Adipocyte (in vitro differentiated cells): ENCODE results near the gene GSC2.
A peak's percentile ranks its signal among the peaks of the same experiment; 100 is the strongest.

ENCODE experiments used
- DNase-seq: peaks from one replicate; pipeline ENCODE4 v3.0.0-alpha.2; 2015; ENCODE audit warnings: low read depth
- H3K27me3 ChIP-seq: replicated peaks from 2 replicates; pipeline ENCODE4 v1.7.0; 2013; ENCODE audit warnings: mild to moderate bottlenecking, low read length, moderate library complexity; ENCODE audit not compliant: control insufficient read depth, insufficient read depth
- H3K36me3 ChIP-seq: 2 replicates; pipeline ENCODE4 v1.7.0; 2013; ENCODE audit warnings: low read length, mild to moderate bottlenecking, moderate library complexity; ENCODE audit not compliant: control insufficient read depth, insufficient read depth, severe bottlenecking
- H3K4me1 ChIP-seq: 2 replicates; pipeline ENCODE4 v1.7.0; 2013; ENCODE audit warnings: mild to moderate bottlenecking, low read length, moderate library complexity; ENCODE audit not compliant: control insufficient read depth, insufficient read depth
- H3K4me3 ChIP-seq: 2 replicates; pipeline ENCODE4 v1.7.0; 2013; ENCODE audit warnings: mild to moderate bottlenecking, low read length, moderate library complexity
- H3K9ac ChIP-seq: 2 replicates; pipeline ENCODE4 v1.7.0; 2013; ENCODE audit warnings: mild to moderate bottlenecking, low read length, moderate library complexity
- H3K9me3 ChIP-seq: 2 replicates; pipeline ENCODE4 v1.7.0; 2013; ENCODE audit warnings: mild to moderate bottlenecking, low read length, moderate library complexity; ENCODE audit not compliant: control insufficient read depth

Gene GSC2

DNA sequence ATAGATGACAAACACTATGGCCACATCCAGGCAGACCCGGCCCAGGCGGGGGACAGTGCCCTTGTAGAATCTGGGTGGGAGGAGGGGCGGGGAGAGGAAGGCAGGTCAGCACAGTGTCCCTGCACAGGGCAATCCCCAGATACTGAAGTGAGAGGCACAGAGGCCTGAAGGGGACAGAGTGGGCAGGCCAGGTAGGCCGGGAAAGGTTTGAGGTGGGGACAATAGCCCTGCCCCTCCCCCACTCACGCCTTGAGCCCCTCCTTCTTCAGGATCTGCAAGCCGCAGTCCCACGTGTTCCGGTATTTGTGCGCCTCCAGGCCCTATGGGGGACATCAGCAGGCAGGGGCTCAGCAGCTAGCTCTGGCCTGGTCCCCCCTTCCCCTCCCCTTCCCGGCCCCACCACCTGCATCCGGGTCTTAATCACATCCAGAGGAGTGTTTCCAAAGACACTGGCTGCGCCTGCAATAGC is 26.1 kb upstream of the GSC2 start:
- H3K4me3 ChIP-seq: peak overlapping the region; percentile 85
- H3K9me3 ChIP-seq: no peaks in the 10 kb centered on the region
- peak overlapping the region; percentile 92 for H3K9ac ChIP-seq
- H3K27me3 ChIP-seq: no peaks in the 10 kb centered on the region
- peak; percentile 4 for DNase-seq
- peaks cover 22% of the 10 kb centered on the region for H3K36me3 ChIP-seq
- H3K4me1 ChIP-seq: peaks cover 59% of the 10 kb centered on the region

DNA sequence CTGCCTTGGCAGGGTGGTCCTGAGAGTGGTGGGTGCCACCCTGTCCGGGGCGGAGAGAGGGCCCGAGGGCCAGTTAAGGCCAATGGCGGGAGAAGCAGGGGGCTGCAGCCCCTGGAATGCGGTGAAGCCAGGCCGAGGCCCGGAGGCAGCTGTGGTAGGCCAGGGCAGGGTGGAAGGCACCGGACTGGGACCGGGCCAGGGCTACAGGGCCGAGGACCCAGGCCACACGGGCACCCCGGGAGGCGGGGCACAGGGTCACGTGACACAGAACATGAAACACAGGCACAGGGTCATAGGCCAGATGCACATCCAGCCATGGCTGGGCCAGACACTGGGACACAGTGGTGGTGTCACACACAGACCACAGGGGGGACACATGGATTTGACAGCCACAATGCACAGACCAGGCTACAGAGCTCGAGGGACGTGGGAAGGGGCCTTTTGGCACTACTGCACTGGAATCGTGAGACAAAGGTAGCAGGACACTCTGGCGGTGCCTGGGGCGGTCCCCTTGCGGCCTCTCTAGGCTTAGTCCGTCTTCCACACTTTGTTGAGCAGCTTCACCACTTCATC is 25.6 kb upstream of the GSC2 start:
- no peak for DNase-seq
- Histone ChIP-seq H3K27me3 (no peaks in the 10 kb centered on the region), H3K9me3 (no peaks in the 10 kb centered on the region), H3K36me3 (peaks cover 17% of the 10 kb centered on the region), H3K4me1 (peaks cover 63% of the 10 kb centered on the region), H3K4me3 (peak overlapping the region; percentile 85), H3K9ac (peak overlapping the region; percentile 62)

DNA sequence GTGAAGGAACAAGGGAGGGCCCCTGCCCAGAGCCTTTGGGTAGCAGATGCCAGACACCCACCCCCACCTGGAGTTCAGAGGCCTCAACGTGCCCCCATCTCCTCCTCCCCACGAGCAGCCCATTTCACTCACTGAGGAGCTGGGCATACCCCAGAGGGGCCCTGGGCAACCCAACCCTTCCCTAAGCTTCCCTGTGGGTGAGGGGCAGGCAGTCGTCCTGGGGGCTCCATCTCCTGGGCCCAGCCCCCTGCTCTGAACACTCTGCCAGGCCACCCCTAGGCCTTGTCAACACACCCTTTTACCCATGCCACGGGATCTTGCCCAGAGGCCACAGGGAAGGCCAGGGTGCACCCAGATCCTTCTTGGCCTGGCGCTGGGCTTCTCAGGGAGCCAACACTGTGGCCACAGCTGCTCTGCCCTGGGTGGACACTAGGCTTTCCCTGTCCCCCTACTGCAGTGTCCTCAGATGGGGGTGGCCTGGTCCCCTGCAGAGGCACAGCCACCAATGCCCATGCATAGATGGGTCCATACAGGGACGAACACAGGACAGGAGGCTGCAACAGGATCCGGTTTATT is 25.0 kb upstream of the GSC2 start:
- H3K36me3 ChIP-seq: peaks cover 17% of the 10 kb centered on the region
- peak overlapping the region; percentile 62 for H3K9ac ChIP-seq
- peak overlapping the region; percentile 7 for H3K4me3 ChIP-seq
- no peaks in the 10 kb centered on the region for H3K9me3 ChIP-seq
- no peaks in the 10 kb centered on the region for H3K27me3 ChIP-seq
- DNase-seq: no peak
- peaks cover 68% of the 10 kb centered on the region for H3K4me1 ChIP-seq

DNA sequence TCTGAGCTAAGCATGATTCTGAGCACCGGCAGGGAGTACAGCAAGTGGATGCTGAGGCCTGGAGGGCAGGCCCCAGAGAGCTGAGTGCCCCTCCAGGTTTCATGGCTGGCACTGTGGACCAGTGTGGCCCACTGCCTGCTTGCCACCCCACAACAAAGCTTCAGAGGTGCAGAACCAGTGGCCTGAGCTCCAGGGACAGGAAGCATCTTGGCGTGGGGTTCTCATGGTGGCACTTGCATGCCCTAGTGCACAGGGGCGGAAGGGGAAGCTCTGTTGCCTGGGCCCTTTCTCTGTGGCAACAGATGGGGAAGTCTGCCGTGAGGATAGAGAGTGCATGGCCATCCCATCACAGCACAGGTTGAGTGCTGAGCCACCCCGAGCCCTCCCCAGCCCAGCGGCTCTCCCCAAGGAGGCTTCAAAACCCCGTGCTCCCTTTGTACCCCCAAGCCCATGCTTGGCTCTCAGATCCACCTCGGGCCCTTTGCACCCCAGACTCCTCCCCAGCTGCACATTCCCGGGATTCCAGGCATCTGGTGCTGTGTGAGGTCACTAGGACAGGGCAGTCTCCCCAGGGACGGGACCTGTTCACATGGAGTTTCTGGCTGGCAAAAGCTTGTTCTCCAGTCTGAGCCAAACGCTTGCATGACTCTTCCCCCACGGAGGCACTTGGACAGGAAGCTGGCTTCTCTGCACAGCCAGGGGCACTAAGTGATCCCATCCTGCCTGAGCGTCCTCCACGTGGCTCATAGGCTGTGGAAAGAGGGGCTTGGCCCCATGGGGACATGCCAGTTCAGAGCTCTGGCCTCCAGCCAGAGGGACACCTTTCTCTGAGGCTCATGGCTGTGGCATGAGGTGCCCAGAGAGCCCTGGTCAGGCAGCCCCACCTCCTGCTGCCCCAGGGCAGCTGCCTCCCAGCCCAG is 24.3 kb upstream of the GSC2 start:
- peak; percentile 56 for DNase-seq
- Histone ChIP-seq H3K27me3 (no peaks in the 10 kb centered on the region), H3K9me3 (no peaks in the 10 kb centered on the region), H3K4me3 (peak overlapping the region; percentile 7), H3K9ac (peak overlapping the region; percentile 98), H3K36me3 (peaks cover 17% of the 10 kb centered on the region), H3K4me1 (peaks cover 63% of the 10 kb centered on the region)

DNA sequence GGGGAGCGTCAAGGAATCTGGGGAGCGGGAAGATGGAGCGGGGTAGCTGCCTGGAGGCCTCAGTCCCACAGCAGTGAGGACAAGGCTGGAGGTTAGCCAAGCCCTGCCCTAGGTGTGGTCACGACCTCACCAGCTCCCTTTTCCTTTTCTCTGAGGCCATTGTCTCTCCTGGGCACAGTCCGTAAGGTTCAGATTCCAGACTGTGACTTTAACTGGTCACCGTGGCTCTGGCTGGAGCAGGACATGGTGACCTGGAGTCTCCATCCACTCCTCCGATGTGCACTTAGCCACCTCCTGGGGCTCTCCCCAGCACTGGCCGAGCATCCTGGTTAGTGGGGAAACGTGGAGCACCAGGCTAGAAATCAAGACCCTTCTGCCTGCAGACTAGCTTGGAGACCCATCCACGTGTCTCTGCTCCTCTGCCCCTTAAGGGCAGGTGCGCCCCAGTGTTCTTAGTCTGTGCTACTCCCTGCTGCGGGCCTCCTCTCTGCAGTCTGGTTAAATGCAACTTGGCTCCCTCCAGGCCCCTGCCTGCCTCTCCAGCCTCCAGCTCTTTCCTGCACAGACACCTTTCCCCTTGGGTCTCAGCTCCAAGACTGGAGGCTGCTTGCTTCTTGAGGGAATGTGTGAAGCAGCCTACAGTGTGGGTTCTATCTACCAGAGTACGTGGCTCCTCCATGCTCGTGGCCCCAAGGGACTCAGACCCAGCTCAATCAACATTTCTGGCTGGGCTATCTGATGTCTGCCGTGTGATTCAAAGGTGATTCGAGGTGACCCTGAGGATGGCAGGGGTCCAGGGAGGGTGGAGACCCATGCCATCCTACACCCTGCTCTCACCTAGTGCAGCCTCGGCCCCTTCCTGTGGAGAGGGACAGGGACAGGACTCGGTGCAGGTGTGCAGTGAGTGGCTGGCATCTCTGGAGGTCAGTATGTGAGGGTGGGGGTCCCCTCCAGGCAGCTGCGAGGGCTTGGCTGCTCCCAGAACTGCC is 23.2 kb upstream of the GSC2 start:
- H3K9me3 ChIP-seq: no peaks in the 10 kb centered on the region
- H3K9ac ChIP-seq: peak overlapping the region; percentile 98
- peaks cover 17% of the 10 kb centered on the region for H3K36me3 ChIP-seq
- DNase-seq: peak; percentile 7
- H3K4me1 ChIP-seq: peaks cover 60% of the 10 kb centered on the region
- peak overlapping the region; percentile 95 for H3K4me3 ChIP-seq
- peaks cover 8% of the 10 kb centered on the region for H3K27me3 ChIP-seq

DNA sequence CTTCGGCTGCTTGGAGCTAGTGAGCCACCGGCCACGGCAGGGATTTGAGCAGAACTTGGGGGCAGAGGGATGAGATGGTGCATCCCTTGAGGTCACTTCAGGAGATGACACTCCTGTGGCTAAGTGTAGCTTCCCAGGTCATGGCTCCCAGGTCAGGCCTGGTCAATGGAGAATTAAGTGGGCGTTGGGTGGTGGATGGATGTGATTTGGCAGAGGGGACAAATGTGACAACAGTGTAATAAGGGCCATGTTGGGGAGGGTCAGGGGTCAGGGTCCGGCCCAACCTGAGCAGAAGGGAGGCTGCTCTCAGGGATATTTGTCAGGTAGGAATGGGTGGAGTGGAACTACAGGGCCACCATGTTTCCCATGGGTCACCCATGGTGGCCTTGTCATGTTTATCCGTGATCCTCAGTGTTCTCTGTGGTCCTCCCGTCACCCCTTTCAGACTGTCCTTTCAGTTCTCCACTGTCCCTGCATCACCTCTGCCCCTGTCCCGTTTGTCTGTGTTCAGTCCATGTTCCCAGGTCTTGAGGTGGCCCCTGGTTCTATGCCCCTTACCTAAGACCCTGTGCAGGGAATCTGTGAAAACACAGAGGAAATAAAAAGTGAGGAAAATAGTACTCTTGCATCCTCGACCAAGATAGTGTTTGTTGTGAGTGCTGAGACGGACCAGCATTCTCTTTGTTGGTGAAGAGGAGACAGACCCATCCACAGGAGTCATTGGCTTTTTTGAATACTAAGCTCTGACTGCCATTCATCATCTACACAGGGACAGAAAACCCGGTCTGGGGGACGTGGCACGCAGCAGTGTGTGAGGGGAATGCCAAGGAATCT is 22.3 kb upstream of the GSC2 start:
- no peak for DNase-seq
- Histone ChIP-seq H3K9me3 (no peaks in the 10 kb centered on the region), H3K27me3 (peaks cover 17% of the 10 kb centered on the region), H3K4me3 (peak overlapping the region; percentile 95), H3K9ac (peak overlapping the region; percentile 98), H3K4me1 (peaks cover 60% of the 10 kb centered on the region), H3K36me3 (peaks cover 17% of the 10 kb centered on the region)

DNA sequence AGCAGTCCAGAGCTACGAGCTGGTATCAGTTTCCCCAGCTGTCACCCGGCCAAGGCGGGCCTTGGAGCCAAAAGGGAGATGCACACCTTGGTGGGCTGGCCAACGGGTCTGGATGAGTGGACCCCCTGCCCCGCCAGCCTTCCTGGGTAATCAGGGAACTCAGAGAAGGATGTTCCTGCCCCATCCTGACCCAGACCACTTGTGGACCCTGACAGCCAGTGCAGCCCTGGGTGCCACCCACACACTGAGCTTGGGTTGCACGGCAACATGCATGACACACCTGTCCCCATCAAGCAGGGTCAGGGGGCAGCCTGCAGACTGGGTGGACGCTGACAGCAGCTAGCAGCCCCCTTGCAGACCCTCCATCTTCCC is 19.8 kb upstream of the GSC2 start:
- no peaks in the 10 kb centered on the region for H3K9me3 ChIP-seq
- H3K4me3 ChIP-seq: peak overlapping the region; percentile 49
- H3K4me1 ChIP-seq: peaks cover 36% of the 10 kb centered on the region
- peak overlapping the region; percentile 71 for H3K9ac ChIP-seq
- DNase-seq: no peak
- H3K27me3 ChIP-seq: peaks cover 25% of the 10 kb centered on the region
- H3K36me3 ChIP-seq: no peaks in the 10 kb centered on the region

DNA sequence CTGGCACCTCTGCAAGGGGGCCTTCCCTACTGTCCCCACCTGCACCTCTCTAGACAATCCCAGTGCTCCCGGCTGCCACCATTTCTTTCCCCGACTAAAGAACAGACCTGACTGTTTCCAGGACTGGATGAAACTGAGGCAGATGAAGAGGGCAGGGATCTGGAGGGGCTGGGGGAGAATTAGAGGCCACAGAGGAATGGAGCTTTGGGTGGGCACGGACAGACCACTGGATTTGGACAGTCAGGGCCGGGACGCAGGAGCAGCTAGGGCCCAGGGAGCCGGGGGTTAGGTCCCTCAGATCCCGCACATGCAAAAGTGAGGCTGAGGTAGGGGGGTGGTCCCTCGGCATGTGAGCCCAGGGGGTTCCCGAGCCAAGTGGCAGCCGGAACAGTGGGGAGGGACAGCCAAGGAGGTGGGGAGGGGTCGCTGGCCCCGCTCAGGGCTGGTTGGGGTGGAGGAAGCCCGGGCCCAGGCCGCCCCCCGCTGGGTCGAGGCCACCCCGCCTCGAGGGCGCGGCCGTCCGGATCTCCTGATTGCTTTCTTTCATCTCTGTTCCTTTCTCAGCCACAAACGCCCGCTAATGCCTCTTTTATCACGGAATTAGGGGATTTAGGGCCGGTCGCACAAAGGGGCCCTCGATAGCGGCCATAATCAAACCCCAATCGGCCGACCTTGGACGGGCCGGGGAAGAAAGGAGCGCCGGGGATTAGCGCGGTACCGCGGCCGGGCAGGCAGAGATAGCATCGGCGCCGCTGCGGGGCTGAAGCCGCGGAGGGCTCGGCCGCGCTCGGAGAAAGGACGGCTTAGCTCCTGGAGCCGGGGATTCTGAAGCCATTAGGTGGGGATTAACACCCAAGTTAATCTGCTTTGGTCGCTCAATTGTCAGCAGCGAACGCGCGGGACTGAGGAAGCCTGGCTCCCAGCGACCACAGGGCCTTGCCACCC is 19.2 kb upstream of the GSC2 start:
- H3K27me3 ChIP-seq: peaks cover 25% of the 10 kb centered on the region
- no peaks in the 10 kb centered on the region for H3K9me3 ChIP-seq
- peak; percentile 33 for DNase-seq
- H3K36me3 ChIP-seq: no peaks in the 10 kb centered on the region
- peaks cover 30% of the 10 kb centered on the region for H3K4me1 ChIP-seq
- H3K9ac ChIP-seq: peak overlapping the region; percentile 71
- H3K4me3 ChIP-seq: peak overlapping the region; percentile 49

DNA sequence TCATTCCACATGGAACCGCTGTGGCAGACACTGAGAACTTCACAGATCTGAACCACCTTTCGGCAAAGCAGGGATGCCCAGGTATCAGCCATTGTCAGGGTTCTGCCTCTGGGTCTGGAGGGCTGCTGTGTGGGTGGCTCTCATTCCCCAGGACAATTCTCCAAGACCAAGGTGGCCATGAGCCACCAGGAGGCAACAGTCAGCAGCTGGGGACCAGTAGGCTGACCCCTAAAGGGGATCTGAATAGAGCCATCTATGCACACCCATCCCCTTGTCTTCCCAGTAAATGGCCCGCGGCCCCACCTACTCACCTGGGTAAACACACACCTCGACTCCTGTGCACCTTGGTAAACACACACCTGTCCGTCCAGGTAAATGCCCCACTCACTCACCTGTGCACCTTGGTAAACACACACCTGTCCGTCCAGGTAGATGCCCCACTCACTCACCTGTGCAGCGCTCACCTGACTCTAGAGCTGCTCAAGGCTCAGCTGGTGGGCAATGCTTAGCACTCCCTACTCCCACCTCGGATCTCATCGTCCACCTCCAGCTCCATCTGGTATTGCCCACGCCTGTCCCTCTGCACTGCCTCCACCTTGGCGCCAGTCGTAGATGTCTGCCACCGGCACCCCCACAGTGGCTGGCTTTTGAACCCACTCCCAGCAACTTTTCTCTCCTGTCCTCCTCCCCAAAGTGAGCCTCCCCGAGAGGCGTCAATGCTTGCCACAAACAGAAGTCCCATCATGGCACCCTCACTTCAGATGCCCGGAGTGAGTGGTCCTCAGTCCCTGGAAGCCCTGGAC is 18.2 kb upstream of the GSC2 start:
- Histone ChIP-seq H3K36me3 (no peaks in the 10 kb centered on the region), H3K4me1 (peaks cover 20% of the 10 kb centered on the region), H3K9me3 (no peaks in the 10 kb centered on the region), H3K4me3 (no peak overlapping the region), H3K27me3 (peaks cover 25% of the 10 kb centered on the region), H3K9ac (no peak overlapping the region)
- no peak for DNase-seq
